ENCODE results near the gene MAPKAP1. TPM values are rescaled to one million over a fixed set of nuclear protein-coding genes. Genes with fewer than 3 reads are reported as not detected.

Gene MAPKAP1
- total RNA-seq, 2 donors from 2014 or later: 54.9 to 70.1 TPM

DNA sequence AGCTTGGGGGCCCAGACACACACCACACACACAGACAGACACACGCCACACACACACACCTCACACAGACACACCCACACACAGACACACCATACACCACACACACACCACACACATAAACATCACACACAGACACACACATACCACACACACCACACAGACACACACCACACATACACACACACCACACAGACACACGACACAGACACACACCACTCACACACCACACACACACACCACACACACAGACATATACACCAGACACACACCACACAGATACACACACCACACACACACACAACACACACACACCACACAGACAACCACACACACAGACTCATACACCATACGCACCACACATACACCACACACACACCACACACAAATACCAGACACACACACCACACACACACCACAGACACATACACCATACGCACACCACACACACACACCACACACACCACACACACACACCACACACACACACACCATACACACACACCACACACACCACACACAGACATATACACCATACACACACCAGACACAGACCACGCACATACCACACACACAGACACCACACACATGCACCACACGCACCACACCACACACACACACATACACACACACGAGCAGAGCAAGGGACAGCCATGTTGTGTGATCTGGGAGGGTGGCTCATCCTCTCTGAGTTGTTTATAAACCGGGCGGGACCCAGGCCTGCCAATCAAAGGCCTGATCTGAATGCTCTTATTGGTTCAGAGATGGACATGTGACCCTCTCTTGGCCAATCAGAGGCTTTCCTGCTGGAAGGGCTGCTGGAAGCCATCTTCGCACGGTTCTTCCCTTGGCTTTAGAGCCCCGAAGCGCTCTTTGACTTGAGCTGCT, 297.1 kb downstream of the MAPKAP1 start:
- no peaks in the 10 kb centered on the region for H3K36me3 ChIP-seq
- TF ChIP-seq CTCF (IDR thresholded peaks at IDR 0.05): no peak
- H3K9me3 ChIP-seq: no peaks in the 10 kb centered on the region
- H3K9ac ChIP-seq (ENCODE audit: low read depth in 2 of 2, low read length in 2 of 2): no peak overlapping the region
- peaks cover 5% of the 10 kb centered on the region for H3K4me1 ChIP-seq
- no peak overlapping the region for H3K27ac ChIP-seq
- intact Hi-C loops (cut with DNase I): loop anchor here (10.0 kb wide), 3 partner anchors 145 to 985 kb away; no protein-coding TSS in a partner anchor
- DNase-seq: no peak
- no peaks in the 10 kb centered on the region for H3K27me3 ChIP-seq
- no peak overlapping the region for H3K4me3 ChIP-seq

DNA sequence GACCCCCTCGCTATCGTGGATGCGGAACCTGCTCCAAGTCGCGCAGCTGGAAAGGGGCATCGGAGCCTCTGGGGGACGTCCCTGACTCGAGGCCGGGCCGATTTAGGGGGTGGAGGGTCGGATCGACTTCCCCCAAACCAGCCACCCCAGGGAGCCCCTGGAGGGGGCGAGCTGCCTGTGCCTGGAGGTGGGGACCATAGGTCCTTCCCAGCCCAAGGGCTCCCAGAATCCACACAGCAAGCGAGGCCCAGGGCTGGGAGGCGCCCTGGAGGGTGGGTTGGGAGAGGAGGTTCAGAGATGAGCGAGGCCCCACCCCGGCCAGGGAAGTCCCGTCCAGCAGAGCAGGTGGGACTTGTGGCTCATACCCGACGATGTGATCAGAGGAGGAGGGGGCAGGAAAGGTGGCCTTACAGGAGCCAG, 297.8 kb downstream of the MAPKAP1 start:
- no peaks in the 10 kb centered on the region for H3K36me3 ChIP-seq
- no peak overlapping the region for H3K9ac ChIP-seq (ENCODE audit: low read depth in 2 of 2, low read length in 2 of 2)
- peaks cover 5% of the 10 kb centered on the region for H3K4me1 ChIP-seq
- DNase-seq: no peak
- TF ChIP-seq CTCF (IDR thresholded peaks at IDR 0.05): no peak
- H3K4me3 ChIP-seq: no peak overlapping the region
- no peaks in the 10 kb centered on the region for H3K9me3 ChIP-seq
- no peaks in the 10 kb centered on the region for H3K27me3 ChIP-seq
- no peak overlapping the region for H3K27ac ChIP-seq
- intact Hi-C loops (cut with DNase I): loop anchor here (10.0 kb wide), 2 partner anchors 226 to 986 kb away; no protein-coding TSS in a partner anchor

DNA sequence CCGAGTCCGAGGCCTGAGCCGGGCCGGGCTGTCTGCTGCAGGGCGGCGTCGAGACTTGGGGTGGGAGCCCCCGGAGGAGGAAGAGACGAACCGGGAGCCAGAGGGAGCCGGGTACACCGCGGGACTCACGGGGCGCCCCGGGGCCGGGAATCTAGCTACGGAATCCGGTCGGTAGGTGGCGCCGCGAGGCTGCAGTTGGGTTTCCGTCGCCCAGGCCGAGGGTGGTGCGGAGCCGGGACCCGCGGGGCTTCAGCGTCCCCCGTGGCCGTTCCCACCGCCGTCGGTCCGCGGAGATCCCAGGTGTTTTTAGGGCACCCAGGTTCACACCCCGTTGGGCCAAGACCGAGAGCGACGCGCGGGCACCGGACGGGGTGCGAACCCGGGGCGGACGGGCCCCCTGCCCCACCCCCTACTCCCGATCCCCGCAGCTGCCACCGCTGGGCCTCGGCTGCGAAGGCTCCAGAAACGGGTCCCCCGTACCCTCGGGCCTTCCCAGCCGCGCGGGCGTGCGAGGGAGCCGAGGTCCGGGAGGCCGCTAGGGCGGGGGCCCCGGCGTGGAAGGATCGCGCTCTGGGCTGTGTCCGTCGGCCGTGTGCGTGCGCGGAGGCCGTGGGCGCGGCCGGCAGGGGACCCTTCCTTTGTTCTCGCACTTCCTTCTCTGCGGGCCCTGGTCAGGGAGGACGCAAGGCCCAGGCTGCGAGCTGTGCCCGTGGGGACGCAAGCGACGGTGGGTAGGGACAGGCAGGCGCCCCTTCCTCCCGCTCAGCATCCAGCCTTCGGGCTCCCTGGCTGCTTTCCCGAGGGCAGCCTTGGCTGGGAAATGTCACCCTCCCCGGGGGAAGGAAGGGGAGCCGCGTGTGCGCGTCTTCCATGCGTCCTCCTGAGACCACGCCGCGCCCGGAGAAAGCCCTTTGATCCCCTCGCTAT, 298.8 kb downstream of the MAPKAP1 start:
- peak; percentile 79 for DNase-seq
- intact Hi-C loops (cut with DNase I): loop anchor here (1.0 to 10.0 kb wide), 3 partner anchors 227 to 987 kb away; no protein-coding TSS in a partner anchor
- H3K27ac ChIP-seq: no peak overlapping the region
- peaks cover 5% of the 10 kb centered on the region for H3K4me1 ChIP-seq
- peak; percentile 59 for TF ChIP-seq CTCF (IDR thresholded peaks at IDR 0.05)
- H3K9ac ChIP-seq (ENCODE audit: low read depth in 2 of 2, low read length in 2 of 2): peak overlapping the region; percentile 12 to 30
- peak overlapping the region; percentile 68 for H3K4me3 ChIP-seq
- no peaks in the 10 kb centered on the region for H3K9me3 ChIP-seq
- H3K36me3 ChIP-seq: no peaks in the 10 kb centered on the region
- no peaks in the 10 kb centered on the region for H3K27me3 ChIP-seq

- intact Hi-C loops (cut with DNase I): loop anchor here (10.0 kb wide), 2 partner anchors 227 to 987 kb away; no protein-coding TSS in a partner anchor
- H3K9ac ChIP-seq (ENCODE audit: low read depth in 2 of 2, low read length in 2 of 2): peak overlapping the region in 1 of 2 donors; percentile 30
- DNase-seq: no peak
- no peaks in the 10 kb centered on the region for H3K9me3 ChIP-seq
- TF ChIP-seq CTCF (IDR thresholded peaks at IDR 0.05): no peak
- peak overlapping the region; percentile 68 for H3K4me3 ChIP-seq
- no peaks in the 10 kb centered on the region for H3K36me3 ChIP-seq
- peaks cover 5% of the 10 kb centered on the region for H3K4me1 ChIP-seq
- no peaks in the 10 kb centered on the region for H3K27me3 ChIP-seq
- no peak overlapping the region for H3K27ac ChIP-seq
Observed at GRCh38 chr9:125407432-125407973, 299.5 kb downstream of the MAPKAP1 start.

GRCh38 chr9:125406810-125407087, 300.3 kb downstream of the MAPKAP1 start:
- Histone ChIP-seq H3K9ac (ENCODE audit: low read depth in 2 of 2, low read length in 2 of 2) (no peak overlapping the region), H3K27me3 (no peaks in the 10 kb centered on the region), H3K4me3 (no peak overlapping the region), H3K9me3 (no peaks in the 10 kb centered on the region), H3K36me3 (no peaks in the 10 kb centered on the region), H3K4me1 (peaks cover 5% of the 10 kb centered on the region), H3K27ac (no peak overlapping the region)
- TF ChIP-seq CTCF (IDR thresholded peaks at IDR 0.05): no peak
- DNase-seq: no peak
- intact Hi-C loops (cut with DNase I): loop anchor here (10.0 kb wide), 2 partner anchors 228 to 988 kb away; no protein-coding TSS in a partner anchor

Data from colonic mucosa (tissue), 4 donors.